Mesothelial cell of epicardium (in vitro differentiated cells): ENCODE measurements around the gene GFRA1. TPM values are rescaled to one million over a fixed set of nuclear protein-coding genes. Genes with fewer than 3 reads are reported as not detected.
"Not testable (repeated sequence)": the region's sequence is repeated elsewhere in the genome, so short reads cannot be mapped to it uniquely, and the experiment has no call there.

Experiments used
- DNase-seq, 2 experiments: peaks; one replicate each; pipeline ENCODE4 v3.0.0; 2021; ENCODE audit warnings: low spot score in 2 of 2; ENCODE audit not compliant: unreplicated experiment in 2 of 2
- H3K27ac Mint-ChIP-seq: 2 replicates; pipeline ENCODE4 v1.8.0; 2021; ENCODE audit warnings: mixed read lengths
- H3K27me3 Mint-ChIP-seq: 2 replicates; pipeline ENCODE4 v1.8.0; 2021; ENCODE audit warnings: low read depth, mixed read lengths
- H3K36me3 Mint-ChIP-seq: 2 replicates; pipeline ENCODE4 v1.8.0; 2021; ENCODE audit warnings: mixed read lengths
- H3K4me1 Mint-ChIP-seq: 2 replicates; pipeline ENCODE4 v1.8.0; 2021; ENCODE audit warnings: mixed read lengths
- H3K4me3 Mint-ChIP-seq: 2 replicates; pipeline ENCODE4 v1.8.0; 2021; ENCODE audit warnings: mild to moderate bottlenecking, moderate library complexity, mixed read lengths
- H3K9me3 Mint-ChIP-seq: 2 replicates; pipeline ENCODE4 v1.8.0; 2021; ENCODE audit warnings: mixed read lengths
- CTCF ChIP-seq: fragments of 200-600 bp; sonication (generic); IDR thresholded peaks from one replicate; pipeline ENCODE4 v1.5.0; 2021; ENCODE audit warnings: antibody characterized with exemption; ENCODE audit not compliant: unreplicated experiment
- total RNA-seq: library from RNA; stranded (reverse); gene quantifications from 3 replicates; pipeline ENCODE4 v1.2.1, GENCODE V29; 2021

Gene GFRA1
- total RNA-seq, 1 donor from 2014 or later, result 40.8 TPM

- H3K9me3 Mint-ChIP-seq, result peaks cover 21% of the 10 kb centered on the region
- no peak for TF ChIP-seq CTCF
- H3K27me3 Mint-ChIP-seq, result no peaks in the 10 kb centered on the region
- no peak for DNase-seq
- H3K36me3 Mint-ChIP-seq, result peaks cover 4% of the 10 kb centered on the region
- peaks cover 17% of the 10 kb centered on the region for H3K4me1 Mint-ChIP-seq
- H3K27ac Mint-ChIP-seq, result no peak overlapping the region
- H3K4me3 Mint-ChIP-seq, result no peak overlapping the region
Observed at GRCh38 chr10:116170815-116171250, 102.2 kb downstream of the GFRA1 start.

GRCh38 chr10:116169782-116170445, 103.1 kb downstream of the GFRA1 start:
- TF ChIP-seq CTCF, result no peak
- no peak overlapping the region for H3K27ac Mint-ChIP-seq
- H3K4me1 Mint-ChIP-seq, result peaks cover 17% of the 10 kb centered on the region
- H3K27me3 Mint-ChIP-seq, result no peaks in the 10 kb centered on the region
- peaks cover 21% of the 10 kb centered on the region for H3K9me3 Mint-ChIP-seq
- H3K4me3 Mint-ChIP-seq, result no peak overlapping the region
- DNase-seq, result no peak
- peaks cover 4% of the 10 kb centered on the region for H3K36me3 Mint-ChIP-seq

GRCh38 chr10:116168745-116169144, 104.3 kb downstream of the GFRA1 start:
- no peaks in the 10 kb centered on the region for H3K27me3 Mint-ChIP-seq
- H3K4me3 Mint-ChIP-seq, result no peak overlapping the region
- no peak overlapping the region for H3K27ac Mint-ChIP-seq
- peaks cover 17% of the 10 kb centered on the region for H3K4me1 Mint-ChIP-seq
- H3K9me3 Mint-ChIP-seq, result peaks cover 21% of the 10 kb centered on the region
- no peak for TF ChIP-seq CTCF
- DNase-seq, result no peak
- H3K36me3 Mint-ChIP-seq, result peaks cover 4% of the 10 kb centered on the region

- DNase-seq, result no peak
- Mint-ChIP-seq H3K9me3 (peaks cover 21% of the 10 kb centered on the region), H3K4me3 (no peak overlapping the region), H3K36me3 (peaks cover 4% of the 10 kb centered on the region), H3K27me3 (no peaks in the 10 kb centered on the region), H3K4me1 (peaks cover 17% of the 10 kb centered on the region), H3K27ac (no peak overlapping the region)
- TF ChIP-seq CTCF, result no peak
Observed at GRCh38 chr10:116168329-116168728, 104.7 kb downstream of the GFRA1 start.

GRCh38 chr10:116165941-116166340, 107.1 kb downstream of the GFRA1 start:
- DNase-seq, H3K27me3 Mint-ChIP-seq, H3K27ac Mint-ChIP-seq, H3K36me3 Mint-ChIP-seq, H3K4me3 Mint-ChIP-seq: not testable (repeated sequence)
- peaks cover 24% of the 10 kb centered on the region for H3K9me3 Mint-ChIP-seq
- H3K4me1 Mint-ChIP-seq, result peaks cover 14% of the 10 kb centered on the region

GRCh38 chr10:116164291-116164690, 108.7 kb downstream of the GFRA1 start:
- H3K27ac Mint-ChIP-seq, result no peak overlapping the region
- peaks cover 23% of the 10 kb centered on the region for H3K9me3 Mint-ChIP-seq
- TF ChIP-seq CTCF, result no peak
- peaks cover 5% of the 10 kb centered on the region for H3K36me3 Mint-ChIP-seq
- no peak overlapping the region for H3K4me3 Mint-ChIP-seq
- H3K27me3 Mint-ChIP-seq, result no peaks in the 10 kb centered on the region
- peaks cover 8% of the 10 kb centered on the region for H3K4me1 Mint-ChIP-seq
- DNase-seq, result no peak
